Measurements from ENCODE around the gene CFAP46. TPM values are rescaled to one million over a fixed set of nuclear protein-coding genes. Genes with fewer than 3 reads are reported as not detected.

The CFAP46 gene
- total and polyA plus RNA-seq, 9 of the 15 experiments (the other 6 are each of a cell fraction or from before 2014, with no cell fraction given) = not detected

GRCh38 chr10:132943791-132944404 is 1.5 kb upstream of the CFAP46 start:
- Histone ChIP-seq H3K9ac (ENCODE audit: insufficient read depth in 1 of 2, low read depth in 2 of 2, low read length in 2 of 2) (no peak overlapping the region), H3K79me2 (ENCODE audit: control insufficient read depth, insufficient read depth, low read length) (no peaks in the 10 kb centered on the region), H3K9me3 (replicated peaks; ENCODE audit: control insufficient read depth, insufficient read depth, low read depth, low read length) (no peaks in the 10 kb centered on the region), H2AFZ (ENCODE audit: low read depth, low read length) (no peak overlapping the region), H3K36me3 (ENCODE audit: control insufficient read depth, insufficient read depth, low read length) (no peaks in the 10 kb centered on the region), H3K27me3 (ENCODE audit: control insufficient read depth in 2 of 2, insufficient read depth in 2 of 2, low read length in 2 of 2) (peaks cover 0 to 40% of the 10 kb centered on the region in 2 experiments; a peak in 3 of 5 replicates), H3K9me1 (ENCODE audit: control insufficient read depth, insufficient read depth, low read length) (no peaks in the 10 kb centered on the region), H3K4me1 (replicated peaks in 1 of 2; ENCODE audit: control insufficient read depth in 2 of 2, insufficient read depth in 2 of 2, low read length in 2 of 2) (no peaks in the 10 kb centered on the region; a peak in 1 of 5 replicates), H3K27ac (ENCODE audit: extremely low read depth, low read depth, low read length) (no peak overlapping the region), H3K4me3 (no peak overlapping the region), H4K20me1 (replicated peaks; ENCODE audit: control insufficient read depth, insufficient read depth, low read length) (no peaks in the 10 kb centered on the region), H3K4me2 (ENCODE audit: insufficient read depth, low read length) (no peak overlapping the region)
- BruUV-seq (replicated peaks) = no TSS peak
- in situ Hi-C loops (cut with MboI) = loop anchor here (5.0 kb wide), 1 partner anchor 178 kb away; no protein-coding TSS in a partner anchor
- no peak for FAIRE-seq
- ATAC-seq = no peak
- CTCF ChIA-PET (ENCODE audit: low intra/inter-chr PET ratio) = no interaction called here
- POLR2A ChIA-PET = no interaction called here
- no peak for DNase-seq (ENCODE audit: extremely low read depth in 1 of 4, low spot score in 3 of 4)
- intact Hi-C loops (cut with micrococcal nuclease) = no loop called here
- 0% methylated on average over 9 of the region's 12 CpGs for WGBS (ENCODE audit: insufficient coverage, low coverage, missing lambda C conversion rate)
- no peak for TF ChIP-seq NFXL1 (CRISPR knock-in tag; IDR thresholded peaks at IDR 0.05)
- TF ChIP-seq ZNF408 (CRISPR knock-in tag; IDR thresholded peaks at IDR 0.05; ENCODE audit: low read depth) = no peak
- no peak for TF ChIP-seq NCOA1 (IDR thresholded peaks at IDR 0.05; ENCODE audit: low read depth)
- no peak for TF ChIP-seq PCBP1 (IDR thresholded peaks at IDR 0.05; ENCODE audit: low read depth, low read length, poor library complexity, severe bottlenecking)
- no peak for TF ChIP-seq TSHZ1 (CRISPR knock-in tag; IDR thresholded peaks at IDR 0.05)
- no peak for TF ChIP-seq CTCFL (IDR thresholded peaks at IDR 0.05; ENCODE audit: borderline replicate concordance, insufficient read depth, low read depth, low read length, poor library complexity, severe bottlenecking)
- no peak for TF ChIP-seq ZNF57 (CRISPR knock-in tag; IDR thresholded peaks at IDR 0.05)
- TF ChIP-seq E2F4 (CRISPR knock-in tag; IDR thresholded peaks at IDR 0.05; ENCODE audit: low read depth) = no peak
- TF ChIP-seq POLR3G (IDR thresholded peaks at IDR 0.05; ENCODE audit: extremely low read depth, insufficient read length, insufficient replicate concordance) = no peak
- TF ChIP-seq, protein P1, sequence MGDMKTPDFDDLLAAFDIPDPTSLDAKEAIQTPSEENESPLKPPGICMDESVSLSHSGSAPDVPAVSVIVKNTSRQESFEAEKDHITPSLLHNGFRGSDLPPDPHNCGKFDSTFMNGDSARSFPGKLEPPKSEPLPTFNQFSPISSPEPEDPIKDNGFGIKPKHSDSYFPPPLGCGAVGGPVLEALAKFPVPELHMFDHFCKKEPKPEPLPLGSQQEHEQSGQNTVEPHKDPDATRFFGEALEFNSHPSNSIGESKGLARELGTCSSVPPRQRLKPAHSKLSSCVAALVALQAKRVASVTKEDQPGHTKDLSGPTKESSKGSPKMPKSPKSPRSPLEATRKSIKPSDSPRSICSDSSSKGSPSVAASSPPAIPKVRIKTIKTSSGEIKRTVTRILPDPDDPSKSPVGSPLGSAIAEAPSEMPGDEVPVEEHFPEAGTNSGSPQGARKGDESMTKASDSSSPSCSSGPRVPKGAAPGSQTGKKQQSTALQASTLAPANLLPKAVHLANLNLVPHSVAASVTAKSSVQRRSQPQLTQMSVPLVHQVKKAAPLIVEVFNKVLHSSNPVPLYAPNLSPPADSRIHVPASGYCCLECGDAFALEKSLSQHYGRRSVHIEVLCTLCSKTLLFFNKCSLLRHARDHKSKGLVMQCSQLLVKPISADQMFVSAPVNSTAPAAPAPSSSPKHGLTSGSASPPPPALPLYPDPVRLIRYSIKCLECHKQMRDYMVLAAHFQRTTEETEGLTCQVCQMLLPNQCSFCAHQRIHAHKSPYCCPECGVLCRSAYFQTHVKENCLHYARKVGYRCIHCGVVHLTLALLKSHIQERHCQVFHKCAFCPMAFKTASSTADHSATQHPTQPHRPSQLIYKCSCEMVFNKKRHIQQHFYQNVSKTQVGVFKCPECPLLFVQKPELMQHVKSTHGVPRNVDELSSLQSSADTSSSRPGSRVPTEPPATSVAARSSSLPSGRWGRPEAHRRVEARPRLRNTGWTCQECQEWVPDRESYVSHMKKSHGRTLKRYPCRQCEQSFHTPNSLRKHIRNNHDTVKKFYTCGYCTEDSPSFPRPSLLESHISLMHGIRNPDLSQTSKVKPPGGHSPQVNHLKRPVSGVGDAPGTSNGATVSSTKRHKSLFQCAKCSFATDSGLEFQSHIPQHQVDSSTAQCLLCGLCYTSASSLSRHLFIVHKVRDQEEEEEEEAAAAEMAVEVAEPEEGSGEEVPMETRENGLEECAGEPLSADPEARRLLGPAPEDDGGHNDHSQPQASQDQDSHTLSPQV (IDR thresholded peaks at IDR 0.05) = no peak
